ENCODE results near the gene NDN. TPM values are rescaled to one million over a fixed set of nuclear protein-coding genes. Genes with fewer than 3 reads are reported as not detected.

Gene NDN
- total RNA-seq, 3 donors from 2014 or later (not counting 1 experiment from before 2014, with no cell fraction given): 0.23 to 0.29 TPM; not detected in 1

DNA sequence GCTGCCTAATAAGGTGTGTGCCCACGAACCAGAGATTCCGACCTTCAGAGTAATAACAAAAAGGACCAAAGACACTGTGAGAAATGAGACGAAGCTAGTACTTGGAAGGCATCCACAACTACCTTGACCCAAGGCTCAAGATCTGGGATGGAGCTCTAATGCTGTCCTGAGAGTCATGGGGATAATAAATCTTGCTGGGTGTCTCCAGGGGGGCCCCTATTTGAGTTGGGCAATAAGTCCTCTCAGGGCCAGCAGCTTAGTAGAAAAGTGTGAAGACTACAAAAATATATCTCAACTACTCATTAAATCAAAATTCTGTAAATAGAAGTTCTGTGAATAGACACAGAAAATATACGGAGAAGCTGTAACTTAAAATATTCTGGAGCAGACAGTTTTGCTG is 2.9 kb upstream of the NDN start:
- ATAC-seq: no peak
- Histone ChIP-seq H3K4me3 (ENCODE audit: low read length) (no peak overlapping the region), H3K4me1 (ENCODE audit: control insufficient read depth, insufficient read depth, low read length) (no peaks in the 10 kb centered on the region), H3K27me3 (ENCODE audit: control insufficient read depth, insufficient read depth, low read length) (no peaks in the 10 kb centered on the region), H3K36me3 (ENCODE audit: control insufficient read depth, insufficient read depth, low read length) (no peaks in the 10 kb centered on the region), H3K27ac (ENCODE audit: low read length) (no peak overlapping the region), H3K9me3 (ENCODE audit: control insufficient read depth, insufficient read depth, low read length) (no peaks in the 10 kb centered on the region)
- no peaks in the 10 kb centered on the region for H3K4me1 Mint-ChIP-seq
- intact Hi-C loops (cut with micrococcal nuclease): no loop called here
- no peaks in the 10 kb centered on the region for H3K27me3 Mint-ChIP-seq (ENCODE audit: low read depth in 2 of 2)
- WGBS (ENCODE audit: insufficient coverage): 87% methylated on average over 4 of the region's 4 CpGs
- no peak for DNase-seq
- no peak overlapping the region for H3K4me3 Mint-ChIP-seq
- H3K36me3 Mint-ChIP-seq: no peaks in the 10 kb centered on the region
- H3K9me3 Mint-ChIP-seq: peaks cover 5 to 10% of the 10 kb centered on the region in 2 donors
- TF ChIP-seq, protein P1, sequence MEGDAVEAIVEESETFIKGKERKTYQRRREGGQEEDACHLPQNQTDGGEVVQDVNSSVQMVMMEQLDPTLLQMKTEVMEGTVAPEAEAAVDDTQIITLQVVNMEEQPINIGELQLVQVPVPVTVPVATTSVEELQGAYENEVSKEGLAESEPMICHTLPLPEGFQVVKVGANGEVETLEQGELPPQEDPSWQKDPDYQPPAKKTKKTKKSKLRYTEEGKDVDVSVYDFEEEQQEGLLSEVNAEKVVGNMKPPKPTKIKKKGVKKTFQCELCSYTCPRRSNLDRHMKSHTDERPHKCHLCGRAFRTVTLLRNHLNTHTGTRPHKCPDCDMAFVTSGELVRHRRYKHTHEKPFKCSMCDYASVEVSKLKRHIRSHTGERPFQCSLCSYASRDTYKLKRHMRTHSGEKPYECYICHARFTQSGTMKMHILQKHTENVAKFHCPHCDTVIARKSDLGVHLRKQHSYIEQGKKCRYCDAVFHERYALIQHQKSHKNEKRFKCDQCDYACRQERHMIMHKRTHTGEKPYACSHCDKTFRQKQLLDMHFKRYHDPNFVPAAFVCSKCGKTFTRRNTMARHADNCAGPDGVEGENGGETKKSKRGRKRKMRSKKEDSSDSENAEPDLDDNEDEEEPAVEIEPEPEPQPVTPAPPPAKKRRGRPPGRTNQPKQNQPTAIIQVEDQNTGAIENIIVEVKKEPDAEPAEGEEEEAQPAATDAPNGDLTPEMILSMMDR (IDR thresholded peaks at IDR 0.05): no peak
- no peak overlapping the region for H3K27ac Mint-ChIP-seq

DNA sequence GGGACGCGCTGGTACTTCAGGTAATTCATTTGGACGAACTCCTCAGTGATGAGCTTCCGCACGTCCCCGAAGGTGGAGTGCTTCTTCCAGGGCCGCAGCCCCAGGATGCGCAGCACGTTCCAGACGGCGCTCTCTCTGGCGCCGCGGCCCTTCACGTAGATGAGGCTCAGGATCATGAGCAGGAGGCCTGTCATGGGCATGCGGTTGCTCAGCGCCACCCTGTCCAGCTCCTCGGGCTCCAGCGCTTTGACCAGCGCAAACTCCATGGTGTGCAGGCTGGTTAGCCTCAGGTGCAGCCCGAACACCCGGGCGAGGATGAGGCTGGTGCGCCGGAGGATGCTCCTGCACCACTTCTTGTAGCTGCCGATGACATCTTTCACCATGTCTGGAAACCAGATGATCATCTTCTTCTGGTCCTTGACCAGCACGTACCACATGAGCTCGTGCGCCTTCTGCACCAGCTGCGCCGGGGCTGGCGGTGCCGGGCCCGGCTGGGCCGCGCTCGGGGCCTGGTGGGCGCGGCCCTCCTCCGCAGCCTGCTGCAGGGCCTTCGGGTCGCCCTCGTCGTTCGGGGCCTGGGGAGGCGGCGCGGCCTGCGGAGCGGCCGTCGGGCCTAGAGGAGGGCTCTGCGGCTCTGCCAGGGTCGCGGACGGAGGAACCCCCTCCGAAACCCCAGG is 501 bp downstream of the NDN start:
- Histone ChIP-seq H3K4me3 (ENCODE audit: low read length) (no peak overlapping the region), H3K27ac (ENCODE audit: low read length) (no peak overlapping the region), H3K27me3 (ENCODE audit: control insufficient read depth, insufficient read depth, low read length) (no peaks in the 10 kb centered on the region), H3K4me1 (ENCODE audit: control insufficient read depth, insufficient read depth, low read length) (no peaks in the 10 kb centered on the region), H3K9me3 (ENCODE audit: control insufficient read depth, insufficient read depth, low read length) (no peaks in the 10 kb centered on the region), H3K36me3 (ENCODE audit: control insufficient read depth, insufficient read depth, low read length) (no peaks in the 10 kb centered on the region)
- H3K27me3 Mint-ChIP-seq (ENCODE audit: low read depth in 2 of 2): no peaks in the 10 kb centered on the region
- no peaks in the 10 kb centered on the region for H3K36me3 Mint-ChIP-seq
- H3K4me3 Mint-ChIP-seq: no peak overlapping the region
- intact Hi-C loops (cut with micrococcal nuclease): no loop called here
- H3K27ac Mint-ChIP-seq: no peak overlapping the region
- TF ChIP-seq, protein P1 (IDR thresholded peaks at IDR 0.05): no peak
- peaks cover 3 to 7% of the 10 kb centered on the region in 2 donors for H3K9me3 Mint-ChIP-seq
- ATAC-seq (no peak), DNase-seq (no peak)
- H3K4me1 Mint-ChIP-seq: no peaks in the 10 kb centered on the region
- WGBS (ENCODE audit: insufficient coverage): 43% methylated on average over 57 of the region's 57 CpGs

DNA sequence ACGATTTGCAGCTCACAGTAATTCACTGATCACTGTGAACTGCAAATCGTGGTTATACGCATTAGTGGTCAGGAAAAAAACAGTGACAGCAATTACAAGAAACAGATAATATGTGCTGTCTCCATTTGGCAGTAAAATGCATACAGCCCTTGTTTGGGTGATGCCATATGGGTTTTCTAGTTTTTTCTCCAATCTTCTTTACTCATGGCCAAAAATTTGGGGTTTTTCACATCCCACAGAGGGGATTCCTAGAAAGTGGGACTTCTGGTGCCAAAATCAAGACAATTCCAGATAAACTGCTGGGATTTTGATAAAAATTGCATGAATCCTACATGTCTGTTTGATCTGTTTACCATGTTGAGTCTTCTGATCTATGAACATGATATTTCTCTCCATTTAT is 15.6 kb downstream of the NDN start:
- ATAC-seq: no peak
- no peak for DNase-seq
- Histone ChIP-seq H3K27me3 (ENCODE audit: control insufficient read depth, insufficient read depth, low read length) (no peaks in the 10 kb centered on the region), H3K4me1 (ENCODE audit: control insufficient read depth, insufficient read depth, low read length) (no peaks in the 10 kb centered on the region), H3K36me3 (ENCODE audit: control insufficient read depth, insufficient read depth, low read length) (no peaks in the 10 kb centered on the region), H3K9me3 (ENCODE audit: control insufficient read depth, insufficient read depth, low read length) (no peaks in the 10 kb centered on the region), H3K4me3 (ENCODE audit: low read length) (no peak overlapping the region), H3K27ac (ENCODE audit: low read length) (no peak overlapping the region)
- intact Hi-C loops (cut with micrococcal nuclease): no loop called here
- Mint-ChIP-seq H3K9me3 (peaks cover 2% of the 10 kb centered on the region in 2 donors), H3K4me3 (no peak overlapping the region), H3K36me3 (no peaks in the 10 kb centered on the region), H3K27ac (no peak overlapping the region), H3K4me1 (no peaks in the 10 kb centered on the region), H3K27me3 (ENCODE audit: low read depth in 2 of 2) (no peaks in the 10 kb centered on the region)
- TF ChIP-seq, protein P1 (IDR thresholded peaks at IDR 0.05): no peak
- WGBS (ENCODE audit: insufficient coverage): 55% methylated on average over 3 of the region's 3 CpGs

DNA sequence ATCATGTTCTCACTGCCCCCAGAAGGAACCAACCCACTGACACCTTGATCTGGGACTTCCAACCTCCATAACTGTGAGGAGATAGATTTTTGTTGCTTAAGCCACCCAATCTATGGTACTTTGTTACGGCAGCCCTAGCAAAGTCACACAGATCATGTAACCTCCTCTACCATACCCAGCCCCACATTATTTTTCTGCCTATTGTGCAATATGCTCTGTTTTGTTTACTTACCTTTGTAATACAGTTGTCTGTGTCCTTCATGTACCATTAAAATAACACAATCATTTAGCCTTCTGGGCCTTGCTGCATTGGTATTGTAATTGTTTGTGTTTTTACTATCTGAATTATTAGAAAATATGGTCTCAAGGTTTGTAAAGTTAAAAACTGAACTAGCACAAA is 16.1 kb downstream of the NDN start:
- Mint-ChIP-seq H3K27me3 (ENCODE audit: low read depth in 2 of 2) (no peaks in the 10 kb centered on the region), H3K36me3 (no peaks in the 10 kb centered on the region), H3K9me3 (peaks cover 2% of the 10 kb centered on the region in 2 donors), H3K4me3 (no peak overlapping the region), H3K4me1 (no peaks in the 10 kb centered on the region), H3K27ac (no peak overlapping the region)
- WGBS (ENCODE audit: insufficient coverage): no CpG with 5 or more reads among the region's 1 CpG
- no peak overlapping the region for H3K4me3 ChIP-seq (ENCODE audit: low read length)
- no peaks in the 10 kb centered on the region for H3K9me3 ChIP-seq (ENCODE audit: control insufficient read depth, insufficient read depth, low read length)
- DNase-seq: no peak
- H3K4me1 ChIP-seq (ENCODE audit: control insufficient read depth, insufficient read depth, low read length): no peaks in the 10 kb centered on the region
- TF ChIP-seq, protein P1 (IDR thresholded peaks at IDR 0.05): no peak
- intact Hi-C loops (cut with micrococcal nuclease): no loop called here
- no peak for ATAC-seq
- no peaks in the 10 kb centered on the region for H3K36me3 ChIP-seq (ENCODE audit: control insufficient read depth, insufficient read depth, low read length)
- H3K27ac ChIP-seq (ENCODE audit: low read length): no peak overlapping the region
- no peaks in the 10 kb centered on the region for H3K27me3 ChIP-seq (ENCODE audit: control insufficient read depth, insufficient read depth, low read length)
